ENCODE measurements around the gene KDM6B. TPM values are rescaled to one million over a fixed set of nuclear protein-coding genes. Genes with fewer than 3 reads are reported as not detected.

KDM6B gene
- total RNA-seq, 4 donors from 2014 or later, result 4.8 to 14.4 (median 10.4) TPM

DNA sequence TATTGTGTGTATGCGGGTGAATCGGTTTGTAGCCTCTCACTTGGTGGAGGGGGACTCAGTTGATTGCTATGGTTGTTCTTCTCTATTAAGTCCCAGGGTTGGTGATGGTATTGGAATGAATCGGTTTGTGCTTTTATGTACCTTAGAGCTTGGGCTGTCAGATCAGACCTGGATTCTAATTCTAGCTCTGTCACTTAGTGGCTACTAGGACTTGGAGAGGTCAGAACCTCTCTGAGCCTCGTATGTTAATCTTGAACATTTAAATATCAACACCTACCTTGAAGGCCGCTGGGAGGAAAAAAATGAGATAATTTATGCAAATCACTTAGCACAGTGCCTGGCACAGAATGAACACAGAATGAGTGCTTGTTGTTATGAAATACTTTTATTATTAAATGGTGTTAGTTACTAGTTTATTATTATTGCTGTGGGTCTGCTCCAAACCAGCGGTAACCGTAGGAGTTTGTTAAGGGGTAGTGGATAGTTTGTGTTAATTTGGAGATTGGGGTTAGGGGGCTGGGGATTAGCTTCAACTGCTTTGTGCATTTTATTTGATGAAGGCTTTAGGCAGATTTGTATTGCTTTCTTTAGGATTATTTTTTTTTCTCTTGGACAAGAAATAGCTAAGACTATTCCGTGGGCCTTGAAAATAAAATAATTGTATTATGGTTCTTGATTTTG lies 3.5 kb downstream of the KDM6B start:
- peak overlapping the region in 2 of 3 donors; percentile 98 to 99 for H3K27ac ChIP-seq
- no peaks in the 10 kb centered on the region for H3K9me3 ChIP-seq
- intact Hi-C loops (cut with DNase I), result no loop called here
- no peak for DNase-seq
- peak overlapping the region in 1 of 3 donors; percentile 4 for H3K4me3 ChIP-seq (replicated peaks in 1 of 3)
- TF ChIP-seq, protein P1, sequence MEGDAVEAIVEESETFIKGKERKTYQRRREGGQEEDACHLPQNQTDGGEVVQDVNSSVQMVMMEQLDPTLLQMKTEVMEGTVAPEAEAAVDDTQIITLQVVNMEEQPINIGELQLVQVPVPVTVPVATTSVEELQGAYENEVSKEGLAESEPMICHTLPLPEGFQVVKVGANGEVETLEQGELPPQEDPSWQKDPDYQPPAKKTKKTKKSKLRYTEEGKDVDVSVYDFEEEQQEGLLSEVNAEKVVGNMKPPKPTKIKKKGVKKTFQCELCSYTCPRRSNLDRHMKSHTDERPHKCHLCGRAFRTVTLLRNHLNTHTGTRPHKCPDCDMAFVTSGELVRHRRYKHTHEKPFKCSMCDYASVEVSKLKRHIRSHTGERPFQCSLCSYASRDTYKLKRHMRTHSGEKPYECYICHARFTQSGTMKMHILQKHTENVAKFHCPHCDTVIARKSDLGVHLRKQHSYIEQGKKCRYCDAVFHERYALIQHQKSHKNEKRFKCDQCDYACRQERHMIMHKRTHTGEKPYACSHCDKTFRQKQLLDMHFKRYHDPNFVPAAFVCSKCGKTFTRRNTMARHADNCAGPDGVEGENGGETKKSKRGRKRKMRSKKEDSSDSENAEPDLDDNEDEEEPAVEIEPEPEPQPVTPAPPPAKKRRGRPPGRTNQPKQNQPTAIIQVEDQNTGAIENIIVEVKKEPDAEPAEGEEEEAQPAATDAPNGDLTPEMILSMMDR (IDR thresholded peaks at IDR 0.05), result no peak
- TF ChIP-seq POLR2A (IDR thresholded peaks at IDR 0.05), result no peak
- H3K4me1 ChIP-seq, result peaks cover 27 to 42% of the 10 kb centered on the region in 2 donors
- WGBS, 2 donors, result 12 to 15% methylated on average over 8 of the region's 8 CpGs
- no peaks in the 10 kb centered on the region for H3K36me3 ChIP-seq
- no peaks in the 10 kb centered on the region for H3K27me3 ChIP-seq

DNA sequence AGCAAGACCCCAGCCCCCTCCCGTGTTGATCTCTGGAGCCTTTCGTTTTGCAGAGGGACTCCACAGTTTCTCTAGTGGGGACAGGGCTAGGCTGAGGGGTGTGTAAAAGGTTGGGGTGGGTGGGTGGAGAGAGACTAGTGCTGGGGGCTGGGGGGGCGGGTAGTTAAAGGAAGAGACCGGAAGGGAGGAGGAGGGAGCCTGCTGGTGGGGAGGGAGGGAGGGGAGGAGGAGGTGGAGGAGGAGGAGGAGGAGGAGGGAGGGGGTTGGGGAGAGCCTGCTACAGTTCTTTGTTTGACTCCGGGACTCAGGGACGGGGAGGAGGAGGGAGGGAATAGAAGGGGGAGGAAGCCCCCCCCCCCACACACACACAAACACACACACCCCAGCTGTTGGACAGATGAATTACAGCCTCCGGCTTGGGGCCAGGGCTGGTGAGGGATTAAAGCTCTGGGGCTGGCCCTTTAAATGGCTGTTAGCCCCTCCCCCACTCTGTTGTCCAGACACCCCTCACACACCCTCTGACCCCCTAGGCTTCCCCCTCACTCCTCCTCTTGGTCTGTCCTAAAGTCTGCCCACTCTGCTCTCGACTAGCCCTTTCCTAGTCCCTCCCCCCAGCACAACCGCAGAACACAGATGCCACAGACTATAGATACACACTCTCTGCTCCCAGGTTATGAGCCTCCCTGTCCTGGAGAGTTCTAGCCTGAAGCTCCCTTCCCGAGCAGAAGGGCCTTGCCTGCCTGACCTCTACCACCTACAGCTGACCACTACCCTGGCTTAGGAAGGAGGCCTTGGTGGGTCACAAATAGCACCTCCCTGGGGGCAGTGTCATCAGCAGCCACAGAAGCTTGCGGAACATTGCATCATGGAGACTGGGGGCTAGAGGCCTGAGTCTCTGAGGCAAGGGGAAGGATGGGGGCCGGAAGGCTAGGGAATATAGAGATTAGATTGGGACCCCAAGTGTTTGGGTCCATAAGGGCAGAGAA lies 4.4 kb downstream of the KDM6B start:
- intact Hi-C loops (cut with DNase I), result no loop called here
- H3K4me3 ChIP-seq (replicated peaks in 1 of 3), result peak overlapping the region in 1 of 3 donors; percentile 4
- H3K4me1 ChIP-seq, result peaks cover 32 to 38% of the 10 kb centered on the region in 2 donors
- peak overlapping the region in 2 of 3 donors; percentile 98 to 99 for H3K27ac ChIP-seq
- H3K36me3 ChIP-seq, result no peaks in the 10 kb centered on the region
- no peaks in the 10 kb centered on the region for H3K27me3 ChIP-seq
- TF ChIP-seq, protein P1 (IDR thresholded peaks at IDR 0.05), result no peak
- TF ChIP-seq POLR2A (IDR thresholded peaks at IDR 0.05), result no peak
- 29 to 32% methylated on average over 7 to 8 of the region's 12 CpGs for WGBS, 2 donors
- peak in 1 of 2 donors; percentile 51 for DNase-seq
- H3K9me3 ChIP-seq, result no peaks in the 10 kb centered on the region

DNA sequence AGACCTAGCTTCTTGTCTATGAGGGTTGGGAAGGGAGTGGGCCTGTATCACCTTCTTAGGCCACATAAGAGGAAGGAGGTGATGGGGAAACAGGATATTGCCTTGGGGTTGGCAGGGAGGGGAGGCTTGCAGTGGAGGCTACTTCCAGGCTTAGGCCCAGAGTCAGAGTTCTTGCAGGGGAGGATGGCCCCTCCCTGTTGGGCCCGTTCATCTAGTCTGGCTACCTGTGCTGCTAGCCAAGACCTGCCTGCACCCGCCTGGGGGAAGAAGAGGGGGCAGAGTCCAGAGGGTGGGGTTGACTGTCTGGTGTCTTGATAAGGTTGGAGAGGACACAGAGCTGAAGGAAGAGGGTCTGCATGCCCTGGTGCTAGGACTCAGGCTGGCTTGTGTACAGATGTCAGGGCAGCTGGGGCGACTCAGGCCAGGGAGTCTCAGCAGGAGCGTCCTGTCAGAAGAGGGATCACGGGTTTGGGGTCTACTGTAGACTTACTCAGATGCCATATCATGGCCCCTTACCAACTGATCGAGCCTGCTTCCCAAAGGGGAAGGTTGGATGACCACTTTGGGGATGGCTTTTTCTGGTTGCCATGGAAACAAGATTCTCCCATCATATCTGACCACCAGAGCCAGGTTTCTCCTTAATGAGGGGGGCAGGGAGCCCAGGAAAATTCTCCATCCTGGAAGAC lies 5.3 kb downstream of the KDM6B start:
- H3K4me1 ChIP-seq, result peaks cover 29 to 36% of the 10 kb centered on the region in 2 donors
- H3K36me3 ChIP-seq, result no peaks in the 10 kb centered on the region
- no peak overlapping the region for H3K4me3 ChIP-seq (replicated peaks in 1 of 3)
- 77 to 94% methylated on average over 4 to 6 of the region's 6 CpGs for WGBS, 2 donors
- intact Hi-C loops (cut with DNase I), result no loop called here
- no peaks in the 10 kb centered on the region for H3K9me3 ChIP-seq
- H3K27me3 ChIP-seq, result no peaks in the 10 kb centered on the region
- DNase-seq, result no peak
- TF ChIP-seq POLR2A (IDR thresholded peaks at IDR 0.05), result no peak
- TF ChIP-seq, protein P1 (IDR thresholded peaks at IDR 0.05), result no peak
- H3K27ac ChIP-seq, result peak overlapping the region in 2 of 3 donors; percentile 39 to 98

DNA sequence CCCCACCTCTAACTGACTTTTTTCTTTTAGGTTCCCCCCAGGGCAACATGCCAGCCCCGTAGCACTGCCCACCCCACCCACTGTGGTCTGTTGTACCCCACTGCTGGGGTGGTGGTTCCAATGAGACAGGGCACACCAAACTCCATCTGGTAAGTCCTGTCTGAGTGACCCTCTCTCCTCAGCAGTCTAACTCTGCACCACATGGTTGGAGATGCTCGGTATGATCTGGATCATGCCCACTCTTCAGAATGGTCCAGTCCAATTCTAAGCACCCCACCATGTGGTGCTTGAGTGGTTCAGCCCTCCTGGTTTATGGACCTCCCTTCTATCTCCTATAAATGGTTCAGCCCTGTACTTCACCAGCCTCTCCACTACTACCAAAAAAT lies 5.9 kb downstream of the KDM6B start:
- Histone ChIP-seq H3K27me3 (no peaks in the 10 kb centered on the region), H3K4me3 (replicated peaks in 1 of 3) (no peak overlapping the region), H3K9me3 (no peaks in the 10 kb centered on the region), H3K4me1 (peaks cover 30 to 37% of the 10 kb centered on the region in 2 donors), H3K27ac (no peak overlapping the region), H3K36me3 (no peaks in the 10 kb centered on the region)
- WGBS, 2 donors, result 46 to 61% methylated on average over 2 of the region's 2 CpGs
- no peak for DNase-seq
- intact Hi-C loops (cut with DNase I), result loop anchor here (10.0 kb wide), 1 partner anchor 305 kb away; no protein-coding TSS in a partner anchor
- TF ChIP-seq, protein P1 (IDR thresholded peaks at IDR 0.05), result no peak
- no peak for TF ChIP-seq POLR2A (IDR thresholded peaks at IDR 0.05)
